ENCODE data around the gene TMEM212.
"Not testable (repeated sequence)": the region's sequence is repeated elsewhere in the genome, so short reads cannot be mapped to it uniquely, and the experiment has no call there.

Gene TMEM212

DNA sequence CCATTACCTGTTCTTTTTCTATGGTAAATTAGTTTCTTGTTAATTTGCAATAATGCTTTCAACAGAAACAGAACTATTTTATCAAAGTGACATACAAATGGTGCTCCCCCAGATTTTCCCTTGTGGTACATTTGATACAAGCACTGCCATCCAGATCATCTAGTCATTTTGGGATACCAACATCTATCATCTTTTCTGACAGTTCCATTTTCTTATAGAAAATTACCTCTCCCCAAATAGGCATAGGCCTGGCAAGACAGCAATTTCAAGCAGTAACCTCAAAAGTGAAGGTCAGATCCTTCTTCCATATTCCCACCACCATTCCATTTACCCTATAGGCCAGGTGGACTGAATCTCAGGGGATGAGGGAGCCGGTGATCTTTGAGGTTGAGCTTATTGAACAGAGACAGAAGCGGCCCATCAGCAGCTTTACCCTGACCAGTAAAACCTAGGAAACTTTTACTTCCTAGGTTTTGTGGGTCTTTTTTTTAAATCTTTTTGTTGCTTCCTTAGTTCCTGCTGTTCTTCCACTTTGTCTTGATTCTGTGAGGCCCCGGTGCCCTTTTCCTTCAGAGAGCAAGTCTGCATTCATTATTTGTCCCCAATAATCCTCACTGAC, 29.8 kb upstream of the TMEM212 start:
- DNase-seq (ENCODE audit: low spot score), result no peak

GRCh38 chr3:171813897-171814460, 29.2 kb upstream of the TMEM212 start:
- DNase-seq (ENCODE audit: low spot score), result no peak

DNA sequence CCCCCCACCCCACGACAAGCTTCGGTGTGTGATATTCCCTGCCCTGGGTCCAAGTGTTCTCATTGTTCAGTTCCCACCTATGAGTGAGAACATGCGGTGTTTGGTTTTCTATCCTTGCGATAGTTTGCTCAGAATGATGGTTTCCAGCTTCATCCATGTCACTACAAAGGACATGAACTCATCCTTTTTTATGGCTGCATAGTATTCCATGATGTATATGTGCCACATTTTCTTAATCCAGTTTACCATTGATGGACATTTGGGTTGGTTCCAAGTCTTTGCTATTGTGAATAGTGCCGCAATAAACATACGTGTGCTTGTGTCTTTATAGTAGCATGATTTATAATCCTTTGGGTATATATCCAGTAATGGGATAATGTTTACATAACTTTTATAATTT, 28.5 kb upstream of the TMEM212 start:
- not testable (repeated sequence) for DNase-seq (ENCODE audit: low spot score)

- no peak for DNase-seq (ENCODE audit: low spot score)
Observed at GRCh38 chr3:171815973-171816595, 27.1 kb upstream of the TMEM212 start.

DNA sequence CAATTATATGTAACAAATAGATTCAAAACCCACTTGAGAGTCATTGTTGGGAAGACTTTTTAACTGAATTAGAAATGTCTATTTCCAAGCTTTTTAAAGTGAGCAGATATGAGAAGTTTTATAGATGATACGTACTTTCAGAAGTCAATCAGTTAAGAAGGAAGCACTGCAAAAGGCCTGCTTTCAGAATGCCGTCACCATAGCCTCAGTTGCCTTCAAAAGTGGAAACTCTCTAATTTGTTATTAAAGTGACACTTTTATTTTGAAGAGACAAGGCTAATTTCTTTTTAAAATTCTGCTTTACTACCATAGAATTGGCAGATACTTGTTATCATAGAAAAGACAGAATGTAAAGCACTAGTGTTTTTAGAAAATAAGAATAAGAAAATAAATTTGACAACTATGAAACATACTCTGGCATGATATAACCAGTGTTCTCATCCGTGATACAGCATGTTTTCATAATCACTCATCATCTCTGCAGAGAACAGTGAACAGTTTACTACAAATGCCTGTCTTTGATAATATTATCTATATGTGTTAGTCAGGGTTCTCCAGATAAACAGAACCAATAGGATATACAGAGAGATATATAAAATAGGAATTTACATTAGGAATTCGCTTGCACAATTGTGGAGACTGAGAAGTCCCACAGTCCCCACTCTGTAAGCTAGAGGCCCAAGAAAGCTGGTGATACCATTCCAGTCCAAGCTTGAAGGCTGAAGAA, 25.9 kb upstream of the TMEM212 start:
- no peak for DNase-seq (ENCODE audit: low spot score)

DNA sequence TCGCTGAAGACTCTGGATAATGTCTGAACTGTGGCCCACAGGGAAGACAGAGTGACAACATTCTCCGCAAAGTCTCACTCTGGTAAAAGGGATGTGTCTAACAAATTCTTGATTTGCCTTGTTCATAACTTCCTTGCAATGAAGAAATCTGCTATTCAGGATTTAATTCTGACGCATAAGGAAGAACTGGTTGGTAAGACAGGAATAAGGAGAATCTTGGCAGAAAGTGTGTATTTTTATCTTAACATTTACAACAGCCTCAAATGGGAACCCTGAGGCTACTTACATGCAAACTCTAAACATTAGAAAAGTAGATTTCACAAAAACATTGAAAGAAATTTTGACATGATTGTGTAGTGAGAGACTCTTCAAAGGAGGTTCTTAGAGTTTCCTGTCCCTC, 22.1 kb upstream of the TMEM212 start:
- no peak for DNase-seq (ENCODE audit: low spot score)

GRCh38 chr3:171821778-171822358, 21.3 kb upstream of the TMEM212 start:
- DNase-seq (ENCODE audit: low spot score), result no peak

DNA sequence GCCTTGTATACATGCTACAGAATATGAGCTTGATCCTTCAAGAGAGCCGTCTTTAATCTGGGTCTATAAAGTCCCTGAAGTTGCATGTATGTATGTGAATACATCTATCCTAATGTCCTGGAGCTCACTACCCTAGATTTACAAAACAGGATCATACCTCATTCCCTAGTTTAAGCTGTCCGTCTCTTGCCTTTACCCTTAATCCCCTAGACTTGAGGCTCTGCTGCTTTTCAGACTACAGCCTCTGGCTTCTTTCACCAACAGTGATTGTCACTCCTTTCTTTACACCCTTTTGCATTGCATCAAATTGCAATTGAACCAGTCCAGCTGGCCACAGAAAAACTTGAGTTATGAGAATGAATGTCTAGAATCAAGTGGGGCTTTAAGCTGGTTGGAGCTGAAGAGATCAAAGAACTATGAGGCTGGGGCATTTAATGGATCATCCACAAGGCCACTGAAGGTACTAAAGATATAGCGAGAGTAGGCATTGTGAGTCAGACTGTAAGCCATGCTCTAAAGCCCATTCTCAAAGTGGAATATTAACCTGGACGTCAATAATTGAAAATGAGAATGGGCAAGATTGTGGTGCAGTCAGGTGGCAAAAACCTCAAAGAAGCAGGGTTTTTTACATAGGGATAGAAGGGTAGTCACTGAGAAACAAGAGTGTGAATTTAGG, 20.6 kb upstream of the TMEM212 start:
- no peak for DNase-seq (ENCODE audit: low spot score)

DNA sequence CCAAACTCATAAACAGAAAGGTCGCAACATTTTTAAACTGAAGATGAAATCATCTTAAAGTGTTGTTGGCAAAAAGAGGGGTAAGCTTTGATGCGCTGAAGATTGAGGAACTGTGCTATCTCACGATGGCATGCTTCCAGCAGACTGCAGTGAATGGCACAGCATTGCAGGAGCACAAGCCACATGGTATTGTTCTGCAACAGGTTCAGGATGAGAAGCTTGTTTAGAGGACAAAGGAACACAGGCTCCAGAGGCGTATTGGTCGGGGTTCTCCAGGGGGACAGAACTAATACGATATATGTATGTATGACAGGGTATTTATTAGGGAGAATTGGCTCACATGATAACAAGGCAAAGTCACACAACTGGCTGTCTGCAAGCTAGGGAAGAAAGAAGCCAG, 19.0 kb upstream of the TMEM212 start:
- DNase-seq (ENCODE audit: low spot score), result no peak

DNA sequence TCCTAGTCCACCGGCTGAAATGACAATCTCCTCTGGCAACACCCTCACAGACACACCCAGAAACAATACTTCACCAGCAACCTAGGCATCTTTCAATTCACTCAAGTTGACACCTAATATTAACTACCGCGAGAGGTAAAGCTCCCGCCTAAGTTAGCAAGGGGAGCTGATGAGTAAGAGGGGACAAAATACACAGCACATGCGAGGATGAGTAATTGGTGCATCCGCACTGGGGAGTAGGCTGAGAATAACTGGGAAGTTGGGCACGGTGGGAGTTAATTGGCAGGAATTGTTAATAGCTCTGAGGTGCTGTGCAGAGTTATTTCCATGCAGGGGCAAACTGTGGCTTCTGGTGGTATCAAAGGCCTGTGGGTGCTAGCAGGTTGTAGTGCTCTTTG, 18.3 kb upstream of the TMEM212 start:
- DNase-seq (ENCODE audit: low spot score), result no peak

- no peak for DNase-seq (ENCODE audit: low spot score)
Observed at GRCh38 chr3:171825222-171825828, 17.8 kb upstream of the TMEM212 start.

DNA sequence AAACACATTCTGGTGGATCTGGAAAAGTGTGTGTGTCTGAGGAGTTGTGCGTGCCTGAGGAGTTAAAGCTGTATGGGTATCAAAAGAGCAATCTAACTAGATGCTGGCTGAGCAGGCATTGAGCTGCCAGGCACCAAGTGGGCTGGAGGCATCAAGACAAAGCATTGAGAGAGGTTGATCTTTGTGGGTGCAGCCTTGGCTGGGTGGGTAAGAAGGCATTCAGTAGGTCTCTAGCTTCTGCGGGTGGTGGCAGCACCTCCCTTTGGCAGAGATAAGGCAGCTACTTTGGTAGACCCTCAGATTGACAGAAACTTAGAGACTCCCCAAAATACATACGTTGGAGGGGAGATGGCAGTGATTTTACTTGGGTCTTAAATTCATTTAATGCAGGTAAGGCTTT, 15.8 kb upstream of the TMEM212 start:
- no peak for DNase-seq (ENCODE audit: low spot score)

DNA sequence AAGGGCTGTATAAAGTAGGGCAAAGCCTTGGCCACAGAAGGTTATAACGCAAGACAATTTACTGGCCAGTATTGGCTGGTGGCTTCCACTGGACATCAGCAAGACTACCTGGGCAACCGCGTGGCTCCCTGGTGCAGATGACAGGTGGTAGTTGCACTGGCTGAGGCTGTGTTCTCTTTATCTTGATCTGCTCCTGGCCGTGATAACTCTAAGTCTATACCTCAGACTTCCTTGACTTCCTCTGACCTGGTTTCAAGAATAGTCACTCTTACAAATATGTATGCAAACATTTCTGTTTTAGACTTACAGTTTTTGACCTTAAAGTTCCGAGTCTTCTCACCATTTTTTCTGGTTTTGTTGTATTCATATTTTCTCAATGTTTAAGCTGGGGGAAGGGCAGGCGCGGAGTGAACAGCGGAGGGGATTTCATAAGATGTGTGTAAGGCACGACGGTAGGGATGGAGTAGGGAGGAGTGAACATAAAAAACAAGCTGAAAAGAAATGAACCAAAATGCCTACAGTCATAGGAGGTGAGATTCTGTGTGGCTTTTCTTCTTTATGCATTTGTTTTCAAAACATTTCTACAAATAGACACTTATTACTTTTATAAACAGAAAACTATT, 15.2 kb upstream of the TMEM212 start:
- DNase-seq (ENCODE audit: low spot score), result no peak

DNA sequence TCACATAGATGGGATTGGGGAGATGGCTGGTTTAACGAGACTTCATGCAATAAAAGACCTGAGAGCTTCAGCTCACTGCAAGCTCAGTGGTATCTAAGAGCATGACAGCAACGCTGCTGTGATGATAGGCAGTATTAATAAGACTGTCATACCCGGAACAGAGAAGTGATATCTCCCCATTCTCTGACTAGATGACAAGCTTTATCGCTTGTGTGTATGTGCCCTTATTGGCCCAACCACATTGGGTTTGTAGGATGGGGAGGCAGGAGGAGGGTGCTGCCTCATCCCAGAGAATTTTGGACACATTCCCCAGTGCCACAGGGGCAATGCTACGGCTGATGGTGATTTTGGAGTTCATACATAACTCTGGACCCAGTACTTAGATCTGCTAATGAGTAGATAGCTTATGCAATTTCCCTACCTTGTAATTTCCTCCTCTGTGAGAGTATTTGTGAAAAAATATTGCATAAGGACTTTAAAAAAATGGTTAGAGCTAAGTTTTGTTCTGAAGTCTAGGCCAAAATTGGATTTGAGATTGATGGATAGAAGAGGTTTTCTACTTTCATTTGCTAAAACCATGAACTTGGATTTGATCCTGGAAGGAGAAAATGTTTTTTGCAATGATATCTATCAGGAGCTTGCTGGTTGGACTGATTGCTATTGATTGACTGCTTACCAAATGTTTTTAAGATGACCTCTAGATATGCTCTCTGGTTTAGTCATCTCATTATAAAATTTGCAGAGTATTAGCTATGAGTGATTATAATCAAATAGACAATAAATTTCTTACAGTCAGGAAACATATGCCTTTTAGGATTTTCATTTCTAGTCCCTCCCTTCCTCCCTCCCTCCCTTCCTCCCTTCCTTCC, 14.0 kb upstream of the TMEM212 start:
- DNase-seq (ENCODE audit: low spot score), result no peak

DNA sequence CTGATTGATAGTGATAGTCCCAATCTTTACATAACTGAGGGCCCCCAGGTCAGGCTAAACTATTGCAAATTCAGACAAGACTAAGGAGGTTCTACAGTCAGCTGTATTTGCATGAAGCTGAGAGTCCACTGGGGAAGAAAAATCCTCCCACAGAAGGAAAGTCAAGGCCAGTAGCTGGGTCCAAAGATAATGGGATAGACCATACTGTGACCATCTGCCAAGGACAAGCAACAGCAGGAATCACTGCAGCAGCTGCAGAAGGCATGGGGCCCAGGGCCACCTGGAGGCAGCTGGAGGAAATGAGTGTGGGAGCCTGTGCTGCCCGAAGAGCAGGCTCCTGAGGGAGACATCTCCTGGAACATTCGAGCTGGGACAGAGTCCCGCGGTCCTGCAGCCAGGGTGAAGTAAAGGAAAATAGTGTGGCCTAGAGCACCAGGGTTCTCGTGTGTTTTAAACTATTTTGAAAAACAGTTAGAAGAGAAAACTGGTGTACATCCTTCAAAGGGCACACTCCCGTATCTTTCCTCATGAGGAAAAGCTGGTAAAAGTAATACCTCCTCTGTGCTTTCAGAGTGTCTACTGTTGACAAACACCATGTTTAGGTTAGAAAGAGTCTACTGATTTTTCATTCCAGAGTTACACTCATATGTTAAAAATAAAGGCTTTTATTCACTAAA, 13.2 kb upstream of the TMEM212 start:
- DNase-seq (ENCODE audit: low spot score), result peak; percentile 79

DNA sequence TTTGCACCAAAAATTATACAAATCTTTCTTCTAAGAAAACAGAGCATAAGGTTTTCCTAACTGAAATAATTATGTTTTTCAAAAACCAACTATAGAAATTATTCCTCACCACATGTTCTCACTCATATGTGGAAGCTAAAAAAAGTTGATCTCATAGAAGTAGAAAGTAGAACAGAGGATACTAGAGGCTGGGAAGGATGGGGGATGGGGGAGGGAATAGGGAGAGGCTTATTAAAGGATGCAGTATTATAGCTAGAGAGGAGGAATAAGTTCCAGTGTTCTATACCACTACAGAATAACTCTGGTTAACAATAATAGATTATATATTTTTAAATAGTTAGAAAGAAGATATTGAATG, 12.7 kb upstream of the TMEM212 start:
- no peak for DNase-seq (ENCODE audit: low spot score)

DNA sequence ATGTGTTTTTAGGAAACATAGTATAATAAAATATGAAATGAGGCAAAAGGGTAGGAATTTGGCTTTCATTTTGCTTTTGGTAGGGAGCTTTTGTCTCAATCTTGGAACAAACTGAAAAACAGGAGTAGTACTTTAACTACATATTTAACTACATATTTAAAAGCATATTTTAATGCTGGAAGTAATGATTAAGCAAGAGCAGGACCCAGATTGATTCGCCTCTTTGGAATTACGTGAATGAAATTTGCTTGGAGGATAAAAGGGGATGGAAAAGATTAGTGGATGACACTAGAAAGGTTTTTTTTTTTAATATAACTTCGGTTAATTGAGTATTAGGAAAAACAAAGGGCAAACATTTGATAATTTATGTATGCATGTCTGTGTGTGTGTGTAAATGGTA, 11.2 kb upstream of the TMEM212 start:
- DNase-seq (ENCODE audit: low spot score), result no peak

DNA sequence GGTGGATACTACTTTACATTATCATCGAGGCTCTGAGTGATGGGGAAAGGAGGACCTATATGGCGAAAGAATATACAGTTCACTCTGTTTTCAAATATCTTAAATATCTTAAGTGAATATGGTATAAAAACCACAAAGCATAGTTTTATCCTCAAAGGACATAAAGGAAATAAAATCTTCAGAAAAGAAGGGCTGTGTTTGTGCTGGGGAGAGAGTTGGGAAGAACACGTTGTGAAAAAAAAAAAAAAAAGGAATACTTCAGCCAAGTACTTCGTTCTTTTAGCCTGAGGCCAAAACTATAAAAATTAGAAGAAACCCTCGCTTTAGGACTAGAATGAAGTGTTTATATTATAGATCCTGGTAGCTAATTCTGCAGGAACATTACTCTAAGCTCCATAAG, 10.2 kb upstream of the TMEM212 start:
- DNase-seq (ENCODE audit: low spot score), result no peak

DNA sequence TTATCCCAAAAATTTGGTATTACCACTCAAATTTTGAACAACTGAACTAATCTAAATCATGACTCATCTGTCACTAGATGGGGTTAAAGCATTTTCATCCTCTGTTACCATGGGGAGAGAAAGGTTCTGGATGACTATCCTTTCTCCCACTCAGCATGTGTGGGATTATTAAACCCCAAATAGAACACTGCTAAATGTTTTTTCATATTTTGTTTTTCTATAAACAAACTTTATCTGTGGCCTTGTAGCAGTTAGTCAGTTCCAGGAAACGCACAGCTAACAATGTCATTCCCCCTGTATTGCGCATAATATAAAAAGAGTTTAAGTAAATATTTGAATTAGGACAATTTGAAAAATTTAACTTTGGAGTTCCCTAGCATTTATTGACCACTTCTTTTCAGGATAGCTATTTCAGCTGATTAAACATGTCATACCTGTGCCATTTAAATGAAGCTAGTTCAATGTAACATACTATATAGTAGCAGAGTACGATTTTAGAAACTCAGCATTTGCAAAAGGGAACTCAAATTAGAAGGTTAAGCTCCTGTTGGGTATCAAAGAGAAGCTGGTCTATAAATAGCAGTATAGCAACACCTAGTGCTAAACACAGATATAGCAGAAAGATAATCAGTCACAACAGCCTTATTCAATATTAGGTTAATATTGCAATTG, 9.2 kb upstream of the TMEM212 start:
- DNase-seq (ENCODE audit: low spot score), result no peak
